Epithelial cell of prostate (primary cell): ENCODE results near the gene ZNF516.

Source experiments
- DNase-seq: peaks from one replicate; pipeline ENCODE4 v3.0.0-alpha.2; 2011; ENCODE audit warnings: low read depth, low spot score
- H3K27ac ChIP-seq: fragments of 450-650 bp; 2 replicates; pipeline ENCODE4 v1.5.1; 2017; ENCODE audit warnings: mild to moderate bottlenecking

The ZNF516 gene

DNA sequence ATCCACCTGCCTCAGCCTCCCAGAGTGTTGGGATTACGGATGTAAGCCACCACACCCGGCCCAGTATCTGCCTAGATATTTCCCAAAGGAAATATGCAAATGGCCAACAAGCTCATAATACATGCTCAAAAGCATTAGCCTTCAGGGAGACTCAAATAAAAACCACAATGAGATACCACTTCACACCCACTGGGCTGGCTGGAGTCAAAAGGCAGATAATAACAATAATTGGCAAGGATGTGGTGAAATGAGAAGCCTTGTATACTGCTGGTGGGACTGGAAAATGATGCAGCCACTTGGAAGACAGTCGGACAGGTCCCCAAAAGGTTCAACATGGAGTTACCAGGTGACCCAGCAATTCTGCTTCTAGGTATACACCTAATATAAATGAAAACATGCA is 20.5 kb upstream of the ZNF516 start:
- no peak overlapping the region for H3K27ac ChIP-seq
- DNase-seq = no peak

DNA sequence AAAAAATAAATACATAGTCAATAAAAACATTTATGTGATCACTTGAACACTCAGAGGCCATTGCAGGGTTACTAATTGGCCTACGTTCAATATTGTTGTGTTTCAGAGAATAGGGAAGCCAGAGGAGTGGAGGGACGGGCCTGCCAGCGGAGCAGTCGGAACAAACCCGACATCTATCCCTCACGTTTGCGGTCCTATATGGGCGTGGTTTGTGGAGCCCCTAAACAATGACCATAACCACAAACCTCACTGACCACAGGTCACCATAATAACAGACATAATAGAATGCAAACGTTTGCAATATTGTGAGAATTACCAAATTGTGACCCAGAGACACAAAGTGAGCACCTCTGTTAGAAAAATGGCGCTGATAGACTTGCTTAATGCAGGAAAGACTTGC is 19.5 kb upstream of the ZNF516 start:
- H3K27ac ChIP-seq = no peak overlapping the region
- DNase-seq = no peak

DNA sequence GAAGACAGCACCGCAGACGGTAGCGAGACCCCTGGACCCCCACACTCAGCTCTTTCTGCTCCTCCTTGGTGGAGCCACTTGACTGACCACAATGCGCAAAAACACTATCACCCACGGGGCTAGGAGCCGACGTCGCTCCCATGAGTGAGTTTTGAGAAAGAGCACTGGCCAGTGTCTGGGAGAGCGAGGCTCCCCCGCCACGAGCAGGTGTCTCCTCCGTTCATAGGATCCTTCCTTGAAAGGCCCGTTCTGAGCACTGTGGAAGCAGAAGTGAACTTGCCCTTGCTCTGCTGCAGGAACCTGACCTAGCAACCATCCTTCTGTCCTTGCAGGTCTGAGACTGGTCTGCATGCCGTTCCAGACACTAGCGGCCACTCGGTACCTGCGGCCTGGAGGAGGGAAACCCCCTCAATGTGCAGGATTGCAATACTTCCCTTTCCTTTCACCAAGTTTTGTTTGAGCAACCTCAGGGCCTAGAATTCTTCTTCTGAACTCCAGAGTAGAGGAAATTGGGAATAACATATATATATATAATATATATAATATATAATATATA is 12.9 kb upstream of the ZNF516 start:
- no peak for DNase-seq
- H3K27ac ChIP-seq = no peak overlapping the region

DNA sequence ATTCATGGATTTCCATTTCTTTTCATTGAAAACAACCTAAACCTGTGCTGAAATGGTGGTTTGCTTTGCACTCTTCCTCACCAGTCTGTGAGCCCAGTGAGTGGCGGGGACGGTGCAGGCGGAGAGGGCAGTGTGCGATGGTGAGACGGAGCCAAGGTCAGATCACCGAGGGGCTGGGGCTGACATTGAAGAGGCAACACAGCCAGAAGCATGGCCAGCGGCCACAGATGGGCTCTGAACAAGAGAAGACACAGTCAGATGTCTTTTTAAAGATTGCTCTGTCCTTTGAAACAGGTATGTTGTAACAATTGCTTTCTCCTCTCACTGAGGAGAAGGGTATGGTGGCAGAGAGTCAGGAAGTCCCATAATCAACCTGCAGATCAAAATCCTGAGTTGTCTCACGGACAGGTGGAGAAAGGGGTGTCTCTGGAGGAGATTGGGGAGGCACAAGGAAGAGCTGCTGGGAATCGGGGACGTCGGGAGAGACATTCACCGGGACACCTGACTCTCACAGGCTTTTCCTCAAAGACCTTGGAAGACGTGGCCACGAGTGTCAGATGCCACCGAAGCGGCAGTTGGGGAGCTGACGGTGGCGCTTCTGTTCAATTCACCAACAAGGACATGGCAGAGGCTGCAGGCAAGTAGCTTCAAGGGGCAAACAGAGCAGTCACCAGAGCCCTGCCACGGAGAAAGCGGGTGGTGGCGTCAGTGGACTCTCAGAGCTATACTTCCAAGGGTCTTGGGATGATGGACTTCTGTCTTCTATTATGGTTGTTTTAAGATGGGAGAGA is 12.1 kb upstream of the ZNF516 start:
- DNase-seq = no peak
- no peak overlapping the region for H3K27ac ChIP-seq

DNA sequence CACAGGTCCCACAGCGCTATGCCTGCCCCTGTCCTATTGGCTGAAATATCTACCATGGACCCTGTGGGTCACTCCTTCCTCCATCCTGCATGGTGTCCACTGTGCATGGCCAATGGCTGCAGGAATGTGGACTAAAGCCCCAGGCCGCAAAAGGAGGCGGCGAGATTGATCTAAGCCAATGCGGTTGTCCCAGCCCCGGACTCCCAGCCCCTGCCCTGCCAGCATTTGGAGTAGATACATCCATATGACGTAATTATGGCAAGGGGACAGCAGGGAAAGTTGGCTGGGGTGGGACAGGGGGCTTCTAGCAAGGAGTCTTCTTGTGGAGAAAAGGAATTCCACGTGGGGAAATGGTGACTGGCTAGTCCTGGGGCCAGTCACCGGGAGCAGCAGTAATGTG is 11.4 kb upstream of the ZNF516 start:
- H3K27ac ChIP-seq = no peak overlapping the region
- no peak for DNase-seq

DNA sequence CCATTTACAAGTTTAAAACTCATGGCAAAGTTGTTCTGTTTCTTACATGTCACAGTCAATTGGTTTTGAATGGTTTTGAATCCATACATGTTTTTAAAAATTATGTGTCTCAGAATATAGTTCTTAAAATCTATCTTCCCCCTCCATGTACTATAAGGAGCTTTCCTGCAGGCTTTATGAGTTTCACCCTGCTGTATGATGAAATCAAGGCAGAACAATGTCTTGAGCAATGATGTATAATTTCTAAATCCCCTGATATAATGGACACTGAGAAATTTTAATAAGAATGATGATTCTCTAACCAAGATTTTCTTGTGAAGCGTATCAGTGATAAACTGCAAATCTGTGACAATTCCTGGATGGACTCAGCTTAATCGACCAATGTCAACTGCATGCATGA is 10.6 kb upstream of the ZNF516 start:
- DNase-seq = no peak
- H3K27ac ChIP-seq = no peak overlapping the region

DNA sequence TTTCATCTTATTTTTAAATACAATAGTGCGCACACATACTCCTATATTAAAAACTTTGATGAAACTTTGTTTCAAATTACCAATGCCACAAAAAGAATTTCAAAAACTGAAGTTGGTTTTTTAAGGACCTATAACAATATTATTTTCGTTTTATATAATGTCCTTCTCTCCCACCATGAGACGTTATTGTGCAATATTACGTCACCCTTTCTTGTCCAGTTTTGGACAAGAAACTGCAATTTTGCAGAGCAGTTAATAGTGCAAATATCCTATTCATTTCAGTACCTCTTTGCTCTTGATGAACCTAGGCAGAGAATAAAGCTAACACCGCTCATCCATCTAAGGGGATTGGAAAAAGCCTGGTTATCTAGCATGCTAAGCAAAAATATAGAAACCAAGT is 9.7 kb upstream of the ZNF516 start:
- no peak overlapping the region for H3K27ac ChIP-seq
- DNase-seq = no peak

DNA sequence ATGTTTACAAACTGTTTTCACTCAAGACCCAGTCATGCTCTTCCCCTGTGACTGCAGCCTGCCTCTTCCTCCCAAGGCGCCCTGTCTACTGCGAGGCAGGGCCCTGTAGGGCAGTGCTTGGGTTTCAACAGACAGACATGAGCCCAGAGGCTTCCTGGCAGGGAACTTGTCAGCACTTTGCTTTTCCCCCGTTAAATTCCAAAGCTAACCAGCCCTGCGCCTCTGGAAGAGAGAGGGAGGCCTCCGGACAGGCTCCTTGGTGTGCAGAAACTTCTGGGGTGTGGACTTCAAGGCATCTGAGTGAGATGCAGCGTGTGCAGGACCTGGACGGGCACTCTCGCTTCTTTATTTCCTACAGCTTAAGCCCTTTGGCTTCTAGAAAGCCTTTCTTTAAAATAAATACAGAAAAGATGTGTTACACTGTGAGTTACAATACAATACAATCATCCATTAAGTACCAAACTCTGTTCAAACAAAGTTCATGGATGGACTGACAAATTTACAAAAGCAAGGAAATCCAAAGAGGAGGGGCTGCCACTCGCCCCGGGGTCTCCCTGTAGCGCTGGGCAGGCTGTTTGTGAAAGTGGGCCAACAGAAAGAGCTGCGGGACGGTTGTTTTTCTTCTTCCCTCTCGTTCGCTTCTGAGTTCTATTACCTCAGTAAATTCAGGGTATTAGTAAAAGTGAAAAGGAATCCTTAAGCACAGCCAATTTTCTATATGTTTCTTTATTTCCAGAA is 8.8 kb upstream of the ZNF516 start:
- no peak overlapping the region for H3K27ac ChIP-seq
- DNase-seq = no peak

DNA sequence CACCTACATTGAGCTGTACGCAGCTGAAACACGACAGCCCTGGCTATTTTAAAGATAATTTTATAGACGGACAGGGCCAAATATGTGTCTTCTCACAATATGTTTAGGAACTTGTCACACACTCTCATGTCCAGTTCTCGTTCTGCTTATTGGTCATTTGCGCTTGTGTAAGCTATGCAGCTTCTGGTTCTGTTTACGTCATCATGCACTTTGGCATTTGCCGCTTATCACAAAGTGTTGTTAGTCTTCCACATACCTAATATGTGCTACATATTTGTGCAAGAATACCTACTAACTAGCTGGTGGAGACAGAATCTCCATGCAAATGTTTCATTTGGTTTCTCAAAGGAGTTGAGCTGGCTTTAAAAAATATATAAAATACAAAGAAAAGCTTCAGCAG is 7.5 kb upstream of the ZNF516 start:
- no peak for DNase-seq
- no peak overlapping the region for H3K27ac ChIP-seq

DNA sequence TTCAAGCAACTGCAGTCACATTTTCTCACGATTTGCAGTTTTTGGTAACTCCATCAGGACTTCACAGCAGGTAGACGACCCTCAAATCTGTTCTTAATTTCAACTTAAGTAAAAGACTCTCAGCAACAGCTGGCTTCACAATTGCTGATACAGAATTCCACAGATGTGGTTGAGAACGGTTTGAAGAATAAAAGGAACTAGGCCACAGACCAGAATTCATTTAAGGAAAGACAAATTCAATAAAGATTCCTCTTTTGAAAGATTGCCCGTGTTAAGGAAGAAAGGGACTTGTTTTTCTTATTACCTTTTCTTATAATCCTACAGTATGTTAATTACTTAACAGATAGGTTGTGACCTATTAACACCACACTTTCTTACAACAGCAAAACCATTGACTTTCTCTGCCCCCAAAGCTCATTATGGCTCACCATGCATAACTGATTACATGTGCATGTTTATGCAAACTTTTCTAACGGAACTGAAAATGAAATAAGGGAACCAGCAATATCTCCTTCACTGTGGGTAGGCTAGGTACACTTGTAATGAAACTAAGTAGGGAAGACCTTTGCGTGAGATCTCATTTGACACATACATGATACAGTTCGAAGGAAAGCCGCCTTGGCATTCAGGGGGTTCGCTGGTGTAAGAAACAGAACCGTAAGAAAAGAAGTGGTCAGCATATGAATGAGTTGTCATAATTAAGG is 4.7 kb upstream of the ZNF516 start:
- DNase-seq = no peak
- no peak overlapping the region for H3K27ac ChIP-seq

DNA sequence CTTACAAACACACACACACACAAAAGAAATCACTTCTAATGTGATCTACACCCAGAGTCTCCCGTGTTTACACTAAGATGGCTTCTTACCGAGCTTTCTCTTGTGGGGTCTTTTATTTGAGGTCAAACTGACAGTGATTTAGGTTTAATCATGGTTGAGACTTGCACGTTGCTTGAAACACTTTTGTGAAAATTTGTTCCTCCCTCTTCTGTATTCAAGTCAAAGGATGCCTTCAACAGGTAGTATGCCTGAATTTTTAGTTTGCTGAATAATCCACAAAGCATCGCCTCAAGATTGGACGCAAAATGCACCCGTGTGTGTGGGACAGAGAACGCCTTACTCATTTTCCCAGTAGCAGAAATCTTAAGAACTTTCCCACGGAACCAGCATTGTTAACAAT is 4.0 kb upstream of the ZNF516 start:
- no peak overlapping the region for H3K27ac ChIP-seq
- no peak for DNase-seq

DNA sequence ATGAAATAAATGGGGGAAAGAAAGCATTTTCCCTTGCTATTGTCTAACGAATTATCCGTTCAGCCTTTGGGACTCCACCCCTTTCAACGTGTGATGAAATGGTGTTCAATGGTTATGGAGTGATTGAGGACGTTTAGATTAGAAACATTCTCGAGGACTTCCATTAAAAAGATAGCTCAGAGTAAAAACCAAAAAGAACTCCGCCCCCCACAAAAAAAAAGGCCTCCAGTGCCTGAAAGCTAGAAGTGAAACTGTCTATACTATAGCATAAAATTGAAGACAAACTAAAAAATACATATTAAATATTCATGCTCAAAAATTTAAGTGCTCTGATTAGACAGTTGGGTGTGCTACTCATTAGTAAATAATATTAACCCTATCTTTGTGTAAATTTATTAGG is 3.0 kb upstream of the ZNF516 start:
- no peak for DNase-seq
- no peak overlapping the region for H3K27ac ChIP-seq

DNA sequence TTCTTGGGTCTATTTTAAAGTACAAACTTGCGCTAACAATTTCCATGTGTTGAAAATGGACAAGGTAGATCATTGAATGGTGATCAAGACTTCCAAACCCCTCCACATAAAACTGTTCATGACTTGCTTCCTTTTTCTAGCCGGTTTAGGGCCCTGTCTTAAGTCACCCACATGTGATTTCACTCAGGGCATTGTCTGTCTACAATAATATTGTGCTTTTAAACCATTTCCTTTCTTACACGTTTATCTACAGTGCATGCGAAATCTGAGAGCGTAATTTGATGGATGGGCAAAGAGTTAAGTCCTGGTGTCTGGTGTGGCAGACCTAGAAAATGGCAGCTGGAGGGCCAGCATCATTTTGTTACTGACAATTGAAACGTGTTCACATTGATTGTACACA is 2.0 kb upstream of the ZNF516 start:
- no peak for DNase-seq
- H3K27ac ChIP-seq = no peak overlapping the region

DNA sequence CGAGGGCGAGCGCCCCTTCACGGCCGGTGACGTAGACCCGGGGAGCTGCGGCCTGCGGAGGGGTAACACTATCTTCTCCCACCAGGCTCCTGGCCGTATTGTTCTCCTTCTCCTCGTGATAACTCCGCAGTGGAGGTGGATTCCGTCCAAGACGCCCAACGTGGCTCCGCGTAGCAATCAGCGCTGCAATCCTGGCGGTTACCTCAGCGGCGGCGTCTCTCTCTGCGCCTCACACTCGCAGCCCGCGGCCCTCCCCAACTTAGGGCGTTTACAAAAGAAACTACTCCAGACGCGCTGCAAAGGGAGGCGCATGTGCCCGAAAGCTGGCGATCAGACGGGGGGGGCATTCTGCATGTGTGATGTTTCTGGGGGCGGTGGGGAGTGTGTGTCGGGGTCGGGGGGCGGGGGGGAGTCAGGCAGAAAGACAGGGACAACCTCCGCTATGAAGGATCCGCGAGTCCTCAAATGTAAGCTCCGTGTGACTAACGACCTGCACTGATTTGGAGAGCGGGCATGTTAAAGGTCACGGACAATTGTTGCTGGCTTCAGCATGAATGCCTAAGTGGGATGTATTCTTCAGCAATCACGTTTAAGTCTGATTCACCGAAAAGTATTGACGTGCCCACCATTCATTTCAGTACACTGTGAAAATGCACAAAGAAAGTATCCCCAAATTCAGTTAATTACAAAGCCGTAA is 1.3 kb upstream of the ZNF516 start:
- no peak for DNase-seq
- peak overlapping the region; percentile 83 for H3K27ac ChIP-seq

DNA sequence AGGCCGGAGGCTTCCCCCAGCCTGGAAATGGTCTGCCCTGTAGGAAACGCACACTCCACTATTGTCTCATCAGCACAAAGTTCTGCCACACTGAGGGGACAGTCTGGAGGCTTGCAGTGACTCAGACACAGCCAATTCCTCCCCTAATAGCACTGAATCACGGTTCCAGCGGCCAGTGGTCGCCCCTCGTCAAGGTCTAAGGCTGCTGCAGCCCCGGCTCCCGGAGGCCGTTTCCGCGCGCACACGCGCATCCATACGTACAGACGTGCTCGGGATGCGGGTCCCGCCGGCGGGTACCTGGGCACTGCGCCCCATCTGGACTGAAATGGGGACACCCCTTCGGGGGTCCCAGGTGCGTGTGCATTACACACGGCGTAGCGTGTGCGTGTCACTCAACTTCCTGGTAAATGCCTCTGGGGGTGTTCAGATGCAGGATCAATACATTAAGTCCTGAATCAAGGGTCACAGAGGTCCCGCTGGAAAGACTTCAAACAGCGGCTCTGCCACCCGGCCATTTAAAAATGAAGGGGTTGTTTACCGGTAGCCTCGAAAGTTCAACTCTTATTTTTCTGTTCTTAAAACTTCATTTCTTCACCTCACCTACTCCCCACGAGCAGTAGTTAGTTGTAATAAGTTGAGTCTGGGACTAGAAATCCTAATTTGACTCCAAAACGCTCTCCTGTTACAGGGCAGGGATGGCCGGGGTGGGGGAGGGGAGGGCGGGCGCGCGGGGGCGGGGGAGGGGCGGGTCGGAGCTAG is 572 bp upstream of the ZNF516 start:
- peak overlapping the region; percentile 83 for H3K27ac ChIP-seq
- no peak for DNase-seq

DNA sequence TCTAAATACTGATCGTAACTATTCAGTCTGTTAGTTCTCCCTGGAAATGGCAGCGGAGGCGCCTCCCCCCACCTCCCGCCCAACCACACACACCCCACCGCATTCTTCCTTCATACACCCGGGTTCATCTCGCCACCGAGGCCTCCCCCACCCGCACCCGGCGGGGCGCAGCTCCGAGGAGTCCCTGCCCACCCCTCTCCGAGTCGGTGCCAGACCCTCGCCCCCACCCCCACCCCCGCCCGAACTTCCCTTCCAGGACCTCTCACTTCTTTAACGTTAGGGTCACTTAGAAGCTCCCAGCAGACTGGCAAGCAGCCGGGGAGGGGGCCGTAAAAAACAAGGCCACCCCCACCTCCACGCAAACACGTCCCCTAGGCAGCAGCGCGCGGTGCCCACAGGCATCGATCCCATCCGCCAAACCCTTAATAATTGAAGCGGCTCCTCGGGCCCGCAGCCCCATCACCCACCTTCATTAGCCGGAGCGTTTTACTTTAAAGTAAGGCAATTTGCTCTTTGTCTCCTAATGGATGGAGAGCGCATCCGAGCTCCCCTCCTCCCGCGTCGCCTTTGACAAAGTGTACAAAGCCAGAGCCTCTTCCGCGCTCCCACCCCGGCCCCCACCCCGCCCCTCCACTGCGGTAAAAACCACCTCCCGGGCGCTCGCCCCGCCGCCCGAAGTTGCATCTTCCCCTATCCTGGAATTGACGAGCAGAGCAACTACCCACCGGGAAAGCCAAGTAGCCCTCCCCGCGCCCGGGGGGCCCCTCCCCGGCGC is 624 bp downstream of the ZNF516 start:
- DNase-seq = no peak
- H3K27ac ChIP-seq = peak overlapping the region; percentile 83

DNA sequence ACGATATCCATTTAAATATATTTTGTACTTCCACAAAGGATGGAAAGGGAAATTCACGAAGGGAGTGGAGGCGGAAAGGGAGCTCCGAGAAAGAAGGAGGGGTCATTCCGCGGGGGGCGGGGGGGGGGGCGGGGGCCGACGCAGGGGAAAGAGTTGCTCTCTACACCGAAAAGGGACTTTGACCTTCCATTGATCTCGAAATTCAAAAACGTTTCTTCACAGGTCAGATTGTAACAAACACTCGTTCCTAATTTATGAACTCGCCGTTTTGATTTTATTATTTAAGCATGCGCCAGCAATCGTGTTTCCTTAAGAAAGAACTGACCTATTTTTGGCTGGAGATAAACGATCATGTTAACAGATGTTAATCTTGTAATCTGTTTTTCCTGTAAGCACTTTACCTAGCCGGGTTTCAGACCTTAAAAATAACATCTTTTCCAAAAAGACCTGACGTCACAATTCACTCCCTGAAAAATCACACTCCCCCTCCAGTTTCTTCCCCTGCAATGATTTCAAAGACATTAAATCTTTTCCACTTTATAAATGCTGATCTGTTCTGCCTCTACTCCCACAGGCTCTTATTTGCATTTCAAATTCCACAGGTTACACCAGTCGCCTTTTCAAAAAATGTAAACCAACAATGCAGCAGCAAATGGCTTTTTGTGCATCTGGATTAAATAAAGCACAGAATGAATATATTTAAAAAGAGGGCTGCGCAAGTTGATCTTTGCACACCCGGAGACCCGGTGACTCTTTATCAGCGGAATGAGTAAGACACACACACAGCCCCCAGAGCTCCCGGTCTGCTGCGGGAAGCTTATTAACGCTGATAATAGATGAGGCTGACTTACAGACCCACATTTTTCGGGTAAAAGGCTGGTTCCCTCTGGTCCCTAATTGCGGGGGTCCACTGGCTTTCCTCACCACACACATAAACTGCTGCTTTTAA is 1.6 kb downstream of the ZNF516 start:
- peak overlapping the region; percentile 83 for H3K27ac ChIP-seq
- DNase-seq = no peak

DNA sequence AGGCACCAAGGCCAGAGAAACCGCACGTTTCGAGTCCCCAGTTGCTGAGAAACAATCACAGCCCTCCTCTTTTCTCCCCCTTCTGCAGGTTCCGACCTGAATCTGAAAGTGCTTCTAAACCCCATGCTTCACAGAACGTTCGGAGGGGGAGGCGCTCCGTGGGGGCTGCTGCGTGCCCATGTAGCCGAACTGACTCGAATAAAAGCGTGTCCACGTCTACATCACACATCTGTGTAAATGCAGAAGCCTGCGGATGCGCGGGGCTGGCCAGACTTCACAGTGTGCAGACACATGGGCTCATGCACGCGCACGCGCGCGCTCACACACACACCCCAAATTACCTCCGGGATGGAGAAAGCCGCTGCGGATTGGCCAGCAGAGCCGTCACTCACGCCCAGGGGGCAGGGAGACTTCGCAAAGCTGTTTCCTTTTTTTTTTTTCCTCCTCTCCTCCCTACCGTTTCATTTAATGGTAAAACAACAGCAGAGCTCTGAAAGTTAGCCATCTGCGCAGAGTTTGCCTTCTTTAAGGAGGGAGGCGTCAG is 2.3 kb downstream of the ZNF516 start:
- DNase-seq = peak; percentile 96
- peak overlapping the region; percentile 83 for H3K27ac ChIP-seq
